ENCODE data around the gene MMP13. TPM values are rescaled to one million over a fixed set of nuclear protein-coding genes. Genes with fewer than 3 reads are reported as not detected.
"Not testable (repeated sequence)": the region's sequence is repeated elsewhere in the genome, so short reads cannot be mapped to it uniquely, and the experiment has no call there.

MMP13 gene
- total RNA-seq, 6 donors from 2014 or later = 0.54 to 0.59 TPM; not detected in 4

DNA sequence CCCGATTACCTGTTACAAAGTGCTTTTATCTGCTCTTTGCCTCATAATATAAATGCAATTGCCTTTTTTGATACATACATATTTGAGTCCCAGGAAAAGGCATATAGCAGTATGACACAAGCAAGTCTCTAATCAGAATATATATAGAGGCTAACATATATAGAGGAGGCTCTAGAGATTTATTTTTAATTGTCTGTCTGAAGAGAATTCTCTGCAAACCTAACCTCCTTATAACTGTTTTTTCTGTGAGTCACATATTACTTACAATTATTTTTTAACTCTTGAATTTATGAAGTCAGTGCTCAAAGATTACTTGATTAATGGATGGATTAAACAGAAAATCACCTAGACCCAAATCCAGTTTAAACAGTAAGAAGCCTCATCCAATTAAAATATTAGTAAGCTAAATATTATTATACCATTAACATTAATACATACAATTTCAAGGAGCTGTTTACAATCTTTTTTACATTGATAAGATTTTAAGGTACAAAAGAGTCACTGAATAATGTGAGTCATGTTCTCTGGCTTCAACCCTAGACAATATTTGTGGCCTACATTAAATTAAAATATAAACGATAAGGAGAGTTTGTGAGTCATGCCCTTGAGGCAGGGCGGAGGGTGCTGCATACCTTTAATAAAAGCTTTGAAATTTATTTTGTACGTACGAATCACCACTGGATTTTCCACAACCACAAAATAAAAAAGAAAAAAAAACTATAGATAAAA is 19.2 kb upstream of the MMP13 start:
- ATAC-seq (ENCODE audit: low FRiP score in 2 of 2) = no peak
- Histone ChIP-seq H3K27me3 (no peaks in the 10 kb centered on the region), H3K4me3 (no peak overlapping the region), H3K27ac (no peak overlapping the region), H3K9me3 (no peaks in the 10 kb centered on the region), H3K4me1 (no peaks in the 10 kb centered on the region), H3K36me3 (no peaks in the 10 kb centered on the region)
- no peak for DNase-seq
- 67 to 77% methylated on average over 5 of the region's 5 CpGs for WGBS, 2 donors
- TF ChIP-seq, protein P1, sequence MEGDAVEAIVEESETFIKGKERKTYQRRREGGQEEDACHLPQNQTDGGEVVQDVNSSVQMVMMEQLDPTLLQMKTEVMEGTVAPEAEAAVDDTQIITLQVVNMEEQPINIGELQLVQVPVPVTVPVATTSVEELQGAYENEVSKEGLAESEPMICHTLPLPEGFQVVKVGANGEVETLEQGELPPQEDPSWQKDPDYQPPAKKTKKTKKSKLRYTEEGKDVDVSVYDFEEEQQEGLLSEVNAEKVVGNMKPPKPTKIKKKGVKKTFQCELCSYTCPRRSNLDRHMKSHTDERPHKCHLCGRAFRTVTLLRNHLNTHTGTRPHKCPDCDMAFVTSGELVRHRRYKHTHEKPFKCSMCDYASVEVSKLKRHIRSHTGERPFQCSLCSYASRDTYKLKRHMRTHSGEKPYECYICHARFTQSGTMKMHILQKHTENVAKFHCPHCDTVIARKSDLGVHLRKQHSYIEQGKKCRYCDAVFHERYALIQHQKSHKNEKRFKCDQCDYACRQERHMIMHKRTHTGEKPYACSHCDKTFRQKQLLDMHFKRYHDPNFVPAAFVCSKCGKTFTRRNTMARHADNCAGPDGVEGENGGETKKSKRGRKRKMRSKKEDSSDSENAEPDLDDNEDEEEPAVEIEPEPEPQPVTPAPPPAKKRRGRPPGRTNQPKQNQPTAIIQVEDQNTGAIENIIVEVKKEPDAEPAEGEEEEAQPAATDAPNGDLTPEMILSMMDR (IDR thresholded peaks at IDR 0.05) = no peak
- TF ChIP-seq EP300 (IDR thresholded peaks at IDR 0.05) = no peak
- TF ChIP-seq POLR2A (IDR thresholded peaks at IDR 0.05) = no peak
- TF ChIP-seq POLR2AphosphoS5 (IDR thresholded peaks at IDR 0.05) = no peak

GRCh38 chr11:102973698-102974097 is 18.2 kb upstream of the MMP13 start:
- ATAC-seq (ENCODE audit: low FRiP score in 2 of 2); H3K27me3 ChIP-seq; H3K4me3 ChIP-seq; H3K4me1 ChIP-seq; H3K9me3 ChIP-seq; DNase-seq; H3K27ac ChIP-seq; H3K36me3 ChIP-seq: not testable (repeated sequence)
- WGBS, 2 donors = 80 to 91% methylated on average over 2 of the region's 2 CpGs

DNA sequence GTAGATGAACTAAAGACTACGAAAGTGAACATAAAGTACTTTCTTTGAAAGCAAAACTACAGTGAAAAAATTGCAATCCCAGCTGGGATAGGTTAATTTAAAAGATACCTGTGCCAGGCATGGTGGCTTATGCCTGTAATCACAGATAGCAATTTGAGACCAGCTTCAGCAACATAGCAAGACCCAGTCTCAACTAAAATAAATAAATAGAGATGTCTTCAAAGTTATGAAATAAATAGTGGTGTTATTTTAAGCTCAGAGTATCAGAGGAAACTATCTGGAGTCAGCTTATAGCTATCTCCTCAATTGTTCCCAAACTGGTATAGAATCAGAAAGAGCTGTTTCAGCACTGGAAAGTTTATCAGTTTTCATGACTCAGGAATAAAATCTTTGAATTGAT is 17.3 kb upstream of the MMP13 start:
- Histone ChIP-seq H3K9me3 (no peaks in the 10 kb centered on the region), H3K27me3 (no peaks in the 10 kb centered on the region), H3K4me3 (no peak overlapping the region), H3K36me3 (no peaks in the 10 kb centered on the region), H3K4me1 (no peaks in the 10 kb centered on the region), H3K27ac (no peak overlapping the region)
- 81 to 90% methylated on average over 1 of the region's 1 CpG for WGBS, 2 donors
- ATAC-seq (ENCODE audit: low FRiP score in 2 of 2) (no peak), DNase-seq (no peak)
- TF ChIP-seq, protein P1 (IDR thresholded peaks at IDR 0.05) = no peak
- no peak for TF ChIP-seq EP300 (IDR thresholded peaks at IDR 0.05)
- no peak for TF ChIP-seq POLR2AphosphoS5 (IDR thresholded peaks at IDR 0.05)
- no peak for TF ChIP-seq POLR2A (IDR thresholded peaks at IDR 0.05)

DNA sequence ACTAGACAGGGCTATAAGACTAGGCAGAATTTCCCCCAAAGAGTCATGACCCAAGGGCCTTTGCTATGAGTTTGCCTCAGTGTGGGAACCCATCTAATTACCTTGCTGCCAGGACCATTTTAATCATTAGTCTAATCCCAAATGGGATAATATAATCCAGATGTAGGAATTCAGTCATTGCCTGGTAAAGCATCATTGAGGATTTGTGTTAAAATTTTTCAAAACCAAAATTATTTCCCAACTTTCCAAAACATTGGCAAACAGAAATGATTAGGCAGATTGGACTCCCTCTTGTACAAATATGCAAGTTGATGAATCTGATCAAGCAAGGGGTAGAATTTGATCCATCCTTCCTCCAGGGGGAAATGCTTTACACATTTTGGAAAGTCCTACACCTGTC is 16.2 kb upstream of the MMP13 start:
- DNase-seq (no peak), ATAC-seq (ENCODE audit: low FRiP score in 2 of 2) (no peak)
- H3K4me3 ChIP-seq = no peak overlapping the region
- H3K27ac ChIP-seq = no peak overlapping the region
- TF ChIP-seq, protein P1 (IDR thresholded peaks at IDR 0.05) = no peak
- TF ChIP-seq POLR2AphosphoS5 (IDR thresholded peaks at IDR 0.05) (no peak), EP300 (IDR thresholded peaks at IDR 0.05) (no peak), POLR2A (IDR thresholded peaks at IDR 0.05) (no peak)
- H3K36me3 ChIP-seq = no peaks in the 10 kb centered on the region
- no peaks in the 10 kb centered on the region for H3K9me3 ChIP-seq
- no peaks in the 10 kb centered on the region for H3K4me1 ChIP-seq
- no peaks in the 10 kb centered on the region for H3K27me3 ChIP-seq

GRCh38 chr11:102967497-102967896 is 12.0 kb upstream of the MMP13 start:
- H3K27ac ChIP-seq = no peak overlapping the region
- WGBS, 2 donors = 94 to 95% methylated on average over 1 of the region's 1 CpG
- DNase-seq (no peak), ATAC-seq (ENCODE audit: low FRiP score in 2 of 2) (no peak)
- TF ChIP-seq, protein P1 (IDR thresholded peaks at IDR 0.05) = no peak
- no peak for TF ChIP-seq POLR2AphosphoS5 (IDR thresholded peaks at IDR 0.05)
- H3K27me3 ChIP-seq = no peaks in the 10 kb centered on the region
- H3K9me3 ChIP-seq = no peaks in the 10 kb centered on the region
- no peaks in the 10 kb centered on the region for H3K4me1 ChIP-seq
- H3K36me3 ChIP-seq = no peaks in the 10 kb centered on the region
- H3K4me3 ChIP-seq = no peak overlapping the region
